DOHH2 (cell line): Measurements from ENCODE around the gene PIWIL4.

Experiments used
- H3F3A ChIP-seq: fragments of 200-600 bp; sonication (generic), shearing (Covaris generic); 2 replicates; pipeline ENCODE4 v1.6.0; 2016; ENCODE audit warnings: antibody characterized with exemption, mild to moderate bottlenecking; ENCODE audit not compliant: control insufficient read depth, insufficient read depth
- H3K27ac ChIP-seq: fragments of 200-600 bp; sonication (generic); 2 replicates; pipeline ENCODE4 v1.5.1; 2014; ENCODE audit warnings: low read depth, mild to moderate bottlenecking, low read length, moderate library complexity
- H3K27me3 ChIP-seq: fragments of 200-600 bp; sonication (generic); 2 replicates; pipeline ENCODE4 v1.6.1; 2014; ENCODE audit warnings: mild to moderate bottlenecking, low read length, mixed read lengths; ENCODE audit not compliant: control insufficient read depth
- H3K36me3 ChIP-seq: fragments of 200-600 bp; sonication (generic); 2 replicates; pipeline ENCODE4 v1.6.1; 2014; ENCODE audit warnings: mild to moderate bottlenecking, low read length, moderate library complexity, mixed read lengths; ENCODE audit not compliant: control insufficient read depth
- H3K4me1 ChIP-seq: fragments of 200-600 bp; sonication (generic); 2 replicates; pipeline ENCODE4 v1.6.1; 2014; ENCODE audit warnings: mild to moderate bottlenecking, low read length, mixed read lengths; ENCODE audit not compliant: control insufficient read depth
- H3K4me2 ChIP-seq: fragments of 200-600 bp; sonication (generic); 2 replicates; pipeline ENCODE4 v1.6.0; 2014; ENCODE audit warnings: mild to moderate bottlenecking, low read length, moderate library complexity
- H3K4me3 ChIP-seq: fragments of 200-600 bp; sonication (generic); 2 replicates; pipeline ENCODE4 v1.5.1; 2014; ENCODE audit warnings: mild to moderate bottlenecking, low read length, mixed read lengths
- H3K79me2 ChIP-seq: fragments of 200-600 bp; sonication (generic); 2 replicates; pipeline ENCODE4 v1.6.1; 2014; ENCODE audit warnings: mild to moderate bottlenecking, low read length, mixed read lengths; ENCODE audit not compliant: control insufficient read depth
- H3K9me2 ChIP-seq: fragments of 200-600 bp; sonication (generic); replicated peaks from 2 replicates; pipeline ENCODE4 v1.6.1; 2014; ENCODE audit warnings: mild to moderate bottlenecking, low read length, mixed read lengths; ENCODE audit not compliant: control insufficient read depth
- H3K9me3 ChIP-seq: fragments of 200-600 bp; sonication (generic); 2 replicates; pipeline ENCODE4 v1.6.1; 2014; ENCODE audit warnings: antibody characterized with exemption, low read length, mixed read lengths; ENCODE audit not compliant: control insufficient read depth, insufficient read depth
- H4K20me1 ChIP-seq: fragments of 200-600 bp; sonication (generic); 2 replicates; pipeline ENCODE4 v1.6.0; 2014; ENCODE audit warnings: low read depth, mild to moderate bottlenecking, antibody characterized with exemption, low read length, moderate library complexity; ENCODE audit not compliant: control insufficient read depth, insufficient read depth
- CTCF ChIP-seq: fragments of 200-600 bp; sonication (generic); IDR thresholded peaks from one replicate; pipeline ENCODE4 v1.5.1; 2014; ENCODE audit warnings: antibody characterized with exemption, mild to moderate bottlenecking, low read depth, low read length; ENCODE audit not compliant: poor library complexity, severe bottlenecking
- EZH2phosphoT487 ChIP-seq: fragments of 200-600 bp; sonication (generic); IDR thresholded peaks from 2 replicates; pipeline ENCODE4 v1.6.1; 2017; ENCODE audit warnings: borderline replicate concordance, mild to moderate bottlenecking, antibody characterized with exemption, low read length, moderate library complexity, mixed read lengths

PIWIL4 gene

GRCh38 chr11:94528551-94528950 is 38.6 kb upstream of the PIWIL4 start:
- TF ChIP-seq EZH2phosphoT487 (no peak), CTCF (no peak)
- no peak overlapping the region for H3K4me2 ChIP-seq
- H3F3A ChIP-seq: no peaks in the 10 kb centered on the region
- H3K27ac ChIP-seq: no peak overlapping the region
- H3K4me1 ChIP-seq: no peaks in the 10 kb centered on the region
- H3K4me3 ChIP-seq: no peak overlapping the region
- H3K79me2 ChIP-seq: no peaks in the 10 kb centered on the region
- H3K9me3 ChIP-seq: no peaks in the 10 kb centered on the region
- H3K9me2 ChIP-seq: no peaks in the 10 kb centered on the region
- peaks cover 3% of the 10 kb centered on the region for H3K27me3 ChIP-seq
- no peaks in the 10 kb centered on the region for H3K36me3 ChIP-seq
- no peaks in the 10 kb centered on the region for H4K20me1 ChIP-seq

DNA sequence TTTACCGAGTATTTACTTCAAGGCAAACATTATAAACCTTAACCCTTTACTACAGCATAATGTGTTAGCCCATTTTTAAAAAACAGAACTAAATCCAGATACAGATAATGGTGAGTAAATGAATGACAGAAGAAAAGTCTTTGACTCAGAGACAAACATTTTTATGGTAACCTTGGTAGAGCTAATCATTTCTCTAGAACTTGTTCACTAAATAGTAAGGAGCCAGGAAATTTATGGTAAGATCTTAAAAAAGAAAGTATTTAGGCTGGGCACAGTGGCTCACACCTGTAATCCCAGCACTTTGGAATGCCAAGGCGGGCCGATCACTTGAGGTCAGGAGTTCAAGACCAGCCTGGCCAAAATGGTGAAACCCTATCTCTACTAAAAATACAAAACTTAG is 35.0 kb upstream of the PIWIL4 start:
- H3K4me3 ChIP-seq: no peak overlapping the region
- H3K4me2 ChIP-seq: no peak overlapping the region
- H3K27ac ChIP-seq: no peak overlapping the region
- H3K27me3 ChIP-seq: peaks cover 8% of the 10 kb centered on the region; the same call in 1 of the 2 replicates
- no peaks in the 10 kb centered on the region for H4K20me1 ChIP-seq
- no peaks in the 10 kb centered on the region for H3K9me3 ChIP-seq
- TF ChIP-seq CTCF: no peak
- no peak for TF ChIP-seq EZH2phosphoT487
- H3K9me2 ChIP-seq: no peaks in the 10 kb centered on the region
- H3K4me1 ChIP-seq: no peaks in the 10 kb centered on the region
- H3K36me3 ChIP-seq: no peaks in the 10 kb centered on the region
- H3F3A ChIP-seq: no peaks in the 10 kb centered on the region
- no peaks in the 10 kb centered on the region for H3K79me2 ChIP-seq

DNA sequence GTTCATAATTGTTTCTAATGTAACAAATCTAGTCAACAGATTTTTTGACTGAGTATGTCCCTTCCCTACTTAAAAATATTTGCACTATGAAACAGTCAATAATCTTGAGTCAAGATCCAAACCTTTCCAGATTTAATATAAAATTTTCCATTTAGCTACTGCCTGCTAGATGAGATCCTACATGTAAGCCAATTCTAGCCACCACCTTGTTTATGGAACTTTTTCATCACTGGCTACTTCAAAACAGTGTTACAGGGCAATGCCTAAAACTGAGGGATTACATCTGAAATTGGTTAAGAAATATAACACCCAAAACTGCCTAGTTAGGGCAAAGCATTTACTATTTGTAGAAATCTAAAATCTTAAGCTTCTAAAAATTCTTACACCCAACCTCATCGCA is 34.0 kb upstream of the PIWIL4 start:
- Histone ChIP-seq H3K9me3 (no peaks in the 10 kb centered on the region), H3K27ac (no peak overlapping the region), H3K4me1 (no peaks in the 10 kb centered on the region), H3K79me2 (no peaks in the 10 kb centered on the region), H3K36me3 (no peaks in the 10 kb centered on the region), H3K4me2 (no peak overlapping the region), H3K4me3 (no peak overlapping the region), H3K27me3 (peaks cover 6% of the 10 kb centered on the region; the same call in 1 of the 2 replicates), H4K20me1 (no peaks in the 10 kb centered on the region), H3F3A (no peaks in the 10 kb centered on the region), H3K9me2 (no peaks in the 10 kb centered on the region)
- TF ChIP-seq EZH2phosphoT487 (no peak), CTCF (no peak)
